Activated CD4-positive, alpha-beta memory T cell treated with anti-CD3 and anti-CD28 coated beads, Interleukin-2, amount 10 ng/mL, durations not matched to agents 7 days and 5 days (primary cell): ENCODE measurements around the gene CUTA. TPM values are rescaled to one million over a fixed set of nuclear protein-coding genes. Genes with fewer than 3 reads are reported as not detected.

Experiments
- CTCF ChIA-PET: fragments of 350-600 bp; sonication (Branson Sonifier 250); formaldehyde crosslinking; loops from one replicate; lab custom pipeline; 2021; ENCODE audit warnings: antibody characterized with exemption, inconsistent platforms; lab: Charles Lee
- POLR2A ChIA-PET: fragments of 350-600 bp; sonication (Branson Sonifier 250); formaldehyde crosslinking; loops from one replicate; lab custom pipeline; 2021; ENCODE audit warnings: antibody characterized with exemption; lab: Charles Lee
- DNase-seq: peaks from one replicate; pipeline ENCODE4 v3.0.0-alpha.2; 2020
- H3K27ac Mint-ChIP-seq: one replicate; pipeline ENCODE4 v1.8.0; 2021; ENCODE audit warnings: mild to moderate bottlenecking, mixed read lengths
- H3K27me3 Mint-ChIP-seq: one replicate; pipeline ENCODE4 v1.8.0; 2021; ENCODE audit warnings: mixed read lengths
- H3K36me3 Mint-ChIP-seq: one replicate; pipeline ENCODE4 v1.8.0; 2021; ENCODE audit warnings: low read depth, mixed read lengths
- H3K4me1 Mint-ChIP-seq: one replicate; pipeline ENCODE4 v1.8.0; 2021; ENCODE audit warnings: mixed read lengths
- H3K4me3 Mint-ChIP-seq: one replicate; pipeline ENCODE4 v1.8.0; 2021; ENCODE audit warnings: mild to moderate bottlenecking, mixed read lengths
- H3K9me3 Mint-ChIP-seq: one replicate; pipeline ENCODE4 v1.8.0; 2021; ENCODE audit warnings: mixed read lengths
- total RNA-seq, 2 experiments: library from RNA; stranded (reverse); gene quantifications; one replicate each; pipeline ENCODE4 v1.2.3, GENCODE V29; 2021

The CUTA gene
- total RNA-seq, 2 experiments from 2014 or later: 243 TPM

DNA sequence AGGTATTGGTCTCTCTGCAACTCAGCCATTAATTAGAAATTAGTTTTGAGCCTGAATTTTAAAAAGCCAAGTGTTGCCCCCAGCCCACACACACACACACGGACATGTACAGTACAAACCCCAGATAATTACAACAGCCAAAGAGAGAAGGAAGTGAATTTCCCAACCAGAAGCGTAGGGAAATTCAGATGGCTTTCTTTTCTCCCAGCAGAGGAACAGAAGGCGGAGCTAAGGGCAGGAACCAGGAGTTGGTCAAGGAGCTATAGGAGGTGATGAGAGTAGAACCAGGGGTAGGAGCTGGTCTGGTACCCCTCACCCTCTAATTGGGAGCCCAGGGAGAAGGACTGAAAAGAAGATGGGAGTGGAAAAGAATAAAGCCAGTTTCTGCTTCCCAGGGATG lies 32.5 kb upstream of the CUTA start:
- no peak overlapping the region for H3K4me3 Mint-ChIP-seq
- H3K4me1 Mint-ChIP-seq: peaks cover 25% of the 10 kb centered on the region
- H3K27ac Mint-ChIP-seq: no peak overlapping the region
- ChIA-PET POLR2A (interaction anchor here (1.0 kb wide), 1 partner anchor 20 kb away, joined by 4 read pairs; no protein-coding TSS in a partner anchor), CTCF (no interaction called here)
- no peaks in the 10 kb centered on the region for H3K27me3 Mint-ChIP-seq
- H3K36me3 Mint-ChIP-seq: peaks cover 29% of the 10 kb centered on the region
- no peaks in the 10 kb centered on the region for H3K9me3 Mint-ChIP-seq
- no peak for DNase-seq

DNA sequence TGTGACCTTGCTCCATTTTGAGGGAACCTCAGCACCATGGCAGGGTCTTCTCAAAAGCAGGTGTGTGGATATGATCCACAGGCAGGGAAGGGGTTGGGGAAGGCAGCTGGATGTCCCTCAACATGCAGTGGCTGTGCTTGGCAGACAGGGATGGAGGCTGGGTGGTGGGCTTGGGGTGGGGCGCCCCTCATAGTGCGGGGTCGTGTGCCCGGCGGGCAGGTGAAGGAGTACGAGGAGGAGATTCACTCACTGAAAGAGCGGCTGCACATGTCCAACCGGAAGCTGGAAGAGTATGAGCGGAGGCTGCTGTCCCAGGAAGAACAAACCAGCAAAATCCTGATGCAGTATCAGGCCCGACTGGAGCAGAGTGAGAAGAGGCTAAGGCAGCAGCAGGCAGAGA lies 28.4 kb upstream of the CUTA start:
- peaks cover 1% of the 10 kb centered on the region for H3K4me1 Mint-ChIP-seq
- H3K27me3 Mint-ChIP-seq: no peaks in the 10 kb centered on the region
- no peak for DNase-seq
- H3K27ac Mint-ChIP-seq: no peak overlapping the region
- peaks cover 42% of the 10 kb centered on the region for H3K36me3 Mint-ChIP-seq
- H3K4me3 Mint-ChIP-seq: no peak overlapping the region
- POLR2A ChIA-PET: interaction anchor here (0.6 to 1.1 kb wide), 2 partner anchors 8 to 15 kb away, joined by 3 read pairs; partner anchors contain the start of gene ZBTB9
- no peaks in the 10 kb centered on the region for H3K9me3 Mint-ChIP-seq
- CTCF ChIA-PET: interaction anchor here (1.1 to 2.0 kb wide), 2 partner anchors 8 to 15 kb away, joined by 3 to 8 read pairs; partner anchors contain the start of gene ZBTB9

DNA sequence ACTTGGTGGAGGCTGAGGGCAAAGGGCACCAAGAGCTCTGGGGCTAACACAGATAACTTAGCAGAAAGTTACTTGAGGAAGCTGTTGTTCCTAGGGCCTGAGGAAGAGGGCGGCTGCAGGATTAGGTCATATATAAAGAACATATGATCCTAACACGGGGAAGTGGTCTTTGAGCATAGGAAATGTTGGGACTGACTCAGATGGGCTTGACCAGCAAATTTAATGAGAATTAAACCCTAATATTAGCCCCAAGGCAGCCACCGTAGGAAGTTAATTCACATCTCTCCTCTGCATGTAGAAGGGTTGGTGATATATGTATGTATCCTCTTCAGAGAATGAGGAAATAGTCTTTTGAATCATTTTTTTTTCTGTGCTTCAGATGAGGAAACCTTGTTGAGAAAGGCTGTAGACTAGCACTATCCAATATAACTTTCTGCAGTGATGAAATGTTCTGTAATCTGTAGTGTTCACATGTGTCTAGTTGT lies 27.3 kb upstream of the CUTA start:
- no peak overlapping the region for H3K27ac Mint-ChIP-seq

DNA sequence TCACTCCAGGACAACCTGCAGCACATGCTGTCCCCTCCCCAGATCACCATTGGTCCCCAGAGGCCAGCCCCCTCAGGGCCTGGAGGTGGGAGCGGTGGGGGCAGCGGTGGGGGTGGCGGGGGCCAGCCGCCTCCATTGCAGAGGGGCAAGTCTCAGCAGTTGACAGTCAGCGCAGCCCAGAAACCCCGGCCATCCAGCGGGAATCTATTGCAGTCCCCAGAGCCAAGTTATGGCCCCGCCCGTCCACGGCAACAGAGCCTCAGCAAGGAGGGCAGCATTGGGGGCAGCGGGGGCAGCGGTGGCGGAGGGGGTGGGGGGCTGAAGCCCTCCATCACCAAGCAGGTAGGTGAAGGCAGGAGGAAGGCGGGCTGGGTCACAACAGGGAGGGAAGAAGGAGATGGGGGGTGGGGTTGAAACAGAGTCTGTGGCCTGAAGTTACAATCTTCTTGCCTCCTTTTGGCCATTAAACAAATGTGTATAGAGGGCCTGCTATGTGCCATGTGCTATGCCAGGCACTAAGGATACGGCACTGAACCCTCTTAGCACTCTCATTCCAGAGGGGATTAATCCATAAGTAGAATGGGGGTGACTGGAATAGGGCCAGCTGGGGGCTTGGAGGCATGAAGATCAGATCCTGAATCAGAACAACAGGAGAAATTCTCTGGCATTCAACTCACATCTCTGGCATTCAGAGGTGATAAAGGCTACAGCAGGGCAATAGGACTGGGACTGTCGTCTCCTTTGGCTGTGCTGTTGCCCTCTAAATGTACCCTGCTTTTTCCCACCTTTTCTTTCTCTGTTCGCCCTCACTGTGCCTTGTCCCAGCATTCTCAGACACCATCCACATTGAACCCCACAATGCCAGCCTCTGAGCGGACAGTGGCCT lies 26.0 kb upstream of the CUTA start:
- H3K4me1 Mint-ChIP-seq: peaks cover 1% of the 10 kb centered on the region
- H3K36me3 Mint-ChIP-seq: peaks cover 58% of the 10 kb centered on the region
- no peak overlapping the region for H3K4me3 Mint-ChIP-seq
- ChIA-PET CTCF (interaction anchor here (2.0 kb wide), 1 partner anchor 10 kb away, joined by 8 read pairs; the partner anchor contains the start of gene ZBTB9), POLR2A (no interaction called here)
- no peaks in the 10 kb centered on the region for H3K9me3 Mint-ChIP-seq
- no peak for DNase-seq
- no peaks in the 10 kb centered on the region for H3K27me3 Mint-ChIP-seq
- H3K27ac Mint-ChIP-seq: no peak overlapping the region

More for the DNA sequence above, 27.3 kb upstream of the CUTA start:
- H3K4me1 Mint-ChIP-seq: peaks cover 1% of the 10 kb centered on the region
- no peaks in the 10 kb centered on the region for H3K27me3 Mint-ChIP-seq
- CTCF ChIA-PET: interaction anchor here (2.0 kb wide), 1 partner anchor 9 kb away, joined by 8 read pairs; the partner anchor contains the start of gene ZBTB9
- no peak for DNase-seq
- H3K9me3 Mint-ChIP-seq: no peaks in the 10 kb centered on the region
- peaks cover 52% of the 10 kb centered on the region for H3K36me3 Mint-ChIP-seq
- POLR2A ChIA-PET: no interaction called here
- H3K4me3 Mint-ChIP-seq: no peak overlapping the region

DNA sequence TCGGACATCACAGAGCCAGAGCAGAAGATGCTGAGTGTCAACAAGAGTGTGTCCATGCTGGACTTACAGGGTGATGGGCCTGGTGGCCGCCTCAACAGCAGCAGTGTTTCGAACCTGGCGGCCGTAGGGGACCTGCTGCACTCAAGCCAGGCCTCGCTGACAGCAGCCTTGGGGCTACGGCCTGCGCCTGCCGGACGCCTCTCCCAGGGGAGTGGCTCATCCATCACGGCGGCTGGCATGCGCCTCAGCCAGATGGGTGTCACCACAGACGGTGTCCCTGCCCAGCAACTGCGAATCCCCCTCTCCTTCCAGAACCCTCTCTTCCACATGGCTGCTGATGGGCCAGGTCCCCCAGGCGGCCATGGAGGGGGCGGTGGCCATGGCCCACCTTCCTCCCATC lies 25.1 kb upstream of the CUTA start:
- Mint-ChIP-seq H3K27me3 (no peaks in the 10 kb centered on the region), H3K9me3 (no peaks in the 10 kb centered on the region)

DNA sequence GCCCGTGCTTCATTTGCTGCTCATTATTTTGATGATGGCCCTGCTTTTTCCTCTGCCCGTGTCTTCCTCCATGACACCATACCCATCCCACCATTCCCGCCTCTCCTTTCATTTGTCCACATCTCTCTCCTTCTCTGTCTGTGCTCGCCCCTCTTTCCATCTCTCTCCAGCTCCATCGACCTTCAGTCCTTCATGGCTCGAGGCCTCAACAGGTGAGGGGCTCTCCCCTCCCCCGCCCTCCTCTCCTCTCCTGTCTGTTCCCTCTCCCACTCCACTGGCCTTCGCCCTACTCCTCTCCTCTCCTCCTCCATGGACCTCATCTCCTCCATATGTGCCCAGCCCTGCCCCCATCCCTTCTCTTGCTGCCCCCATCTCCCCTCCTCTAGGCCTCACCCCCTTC lies 24.4 kb upstream of the CUTA start:
- Mint-ChIP-seq H3K9me3 (no peaks in the 10 kb centered on the region), H3K27me3 (no peaks in the 10 kb centered on the region), H3K4me1 (no peaks in the 10 kb centered on the region), H3K4me3 (no peak overlapping the region), H3K27ac (no peak overlapping the region), H3K36me3 (peaks cover 55% of the 10 kb centered on the region)
- no peak for DNase-seq
- ChIA-PET CTCF (no interaction called here), POLR2A (interaction anchor here (3.2 kb wide), 1 partner anchor 12 kb away, joined by 13 read pairs; no protein-coding TSS in a partner anchor)

More for the DNA sequence above, 25.1 kb upstream of the CUTA start:
- POLR2A ChIA-PET: no interaction called here
- CTCF ChIA-PET: no interaction called here
- H3K4me3 Mint-ChIP-seq: no peak overlapping the region
- peaks cover 1% of the 10 kb centered on the region for H3K4me1 Mint-ChIP-seq
- DNase-seq: no peak
- H3K27ac Mint-ChIP-seq: no peak overlapping the region
- H3K36me3 Mint-ChIP-seq: peaks cover 58% of the 10 kb centered on the region

DNA sequence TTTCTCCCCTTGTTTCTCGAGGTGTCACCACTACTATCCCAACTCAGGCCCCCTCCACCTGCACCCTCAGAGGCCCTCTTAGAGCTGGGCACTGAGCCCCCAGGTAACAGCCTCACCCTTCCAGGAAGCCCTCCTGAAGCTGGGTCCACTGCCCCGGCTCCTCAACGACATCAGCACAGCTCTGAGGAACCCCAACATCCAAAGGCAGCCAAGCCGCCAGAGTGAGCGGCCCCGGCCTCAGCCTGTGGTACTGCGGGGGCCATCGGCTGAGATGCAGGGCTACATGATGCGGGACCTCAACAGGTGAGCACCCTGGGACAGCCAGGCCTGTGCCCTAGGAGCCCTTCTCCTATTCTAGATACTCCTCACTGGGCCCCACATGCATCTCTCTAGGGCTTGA lies 23.6 kb upstream of the CUTA start:
- Mint-ChIP-seq H3K27me3 (no peaks in the 10 kb centered on the region), H3K27ac (no peak overlapping the region), H3K9me3 (no peaks in the 10 kb centered on the region), H3K4me3 (no peak overlapping the region), H3K4me1 (no peaks in the 10 kb centered on the region), H3K36me3 (peaks cover 57% of the 10 kb centered on the region)
- DNase-seq: no peak
- POLR2A ChIA-PET: interaction anchor here (2.8 to 3.2 kb wide), 2 partner anchors 11 to 13 kb away, joined by 11 to 13 read pairs; partner anchors contain the start of gene ZBTB9
- CTCF ChIA-PET: interaction anchor here (0.6 kb wide), 1 partner anchor 158 kb away, joined by 4 read pairs; no protein-coding TSS in a partner anchor

DNA sequence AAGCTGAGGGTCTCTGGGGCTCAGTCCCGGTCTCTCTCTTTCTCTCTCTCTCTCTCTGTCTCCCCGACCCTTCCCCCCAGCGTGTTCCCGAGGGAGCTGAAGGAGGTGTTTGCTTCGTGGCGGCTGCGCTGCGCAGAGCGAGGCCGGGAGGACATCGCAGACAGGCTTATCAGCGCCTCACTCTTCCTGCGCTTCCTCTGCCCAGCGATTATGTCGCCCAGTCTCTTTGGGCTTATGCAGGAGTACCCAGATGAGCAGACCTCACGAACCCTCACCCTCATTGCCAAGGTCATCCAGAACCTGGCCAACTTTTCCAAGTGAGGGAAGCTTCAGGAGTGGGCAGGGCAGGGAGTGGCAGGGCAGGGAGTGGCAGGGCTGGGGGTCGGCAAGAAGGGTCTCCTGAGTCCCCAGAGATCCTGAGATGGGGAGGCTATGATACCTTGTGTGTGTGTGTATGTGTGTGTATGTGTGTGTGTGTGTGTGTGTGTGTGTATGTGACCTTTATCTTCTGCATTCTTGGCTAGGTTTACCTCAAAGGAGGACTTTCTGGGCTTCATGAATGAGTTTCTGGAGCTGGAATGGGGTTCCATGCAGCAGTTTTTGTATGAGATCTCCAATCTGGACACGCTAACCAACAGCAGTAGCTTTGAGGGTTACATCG lies 22.9 kb upstream of the CUTA start:
- no peak overlapping the region for H3K27ac Mint-ChIP-seq
- H3K9me3 Mint-ChIP-seq: no peaks in the 10 kb centered on the region
- H3K4me1 Mint-ChIP-seq: no peaks in the 10 kb centered on the region
- H3K4me3 Mint-ChIP-seq: no peak overlapping the region
- ChIA-PET POLR2A (interaction anchor here (2.8 to 3.2 kb wide), 2 partner anchors 10 to 13 kb away, joined by 11 to 13 read pairs; partner anchors contain the start of gene ZBTB9), CTCF (interaction anchor here (0.6 to 1.6 kb wide), 3 partner anchors 10 to 158 kb away, joined by 4 to 6 read pairs (median 5); partner anchors contain the start of gene ZBTB9)
- DNase-seq: no peak
- H3K27me3 Mint-ChIP-seq: no peaks in the 10 kb centered on the region
- H3K36me3 Mint-ChIP-seq: peaks cover 58% of the 10 kb centered on the region

DNA sequence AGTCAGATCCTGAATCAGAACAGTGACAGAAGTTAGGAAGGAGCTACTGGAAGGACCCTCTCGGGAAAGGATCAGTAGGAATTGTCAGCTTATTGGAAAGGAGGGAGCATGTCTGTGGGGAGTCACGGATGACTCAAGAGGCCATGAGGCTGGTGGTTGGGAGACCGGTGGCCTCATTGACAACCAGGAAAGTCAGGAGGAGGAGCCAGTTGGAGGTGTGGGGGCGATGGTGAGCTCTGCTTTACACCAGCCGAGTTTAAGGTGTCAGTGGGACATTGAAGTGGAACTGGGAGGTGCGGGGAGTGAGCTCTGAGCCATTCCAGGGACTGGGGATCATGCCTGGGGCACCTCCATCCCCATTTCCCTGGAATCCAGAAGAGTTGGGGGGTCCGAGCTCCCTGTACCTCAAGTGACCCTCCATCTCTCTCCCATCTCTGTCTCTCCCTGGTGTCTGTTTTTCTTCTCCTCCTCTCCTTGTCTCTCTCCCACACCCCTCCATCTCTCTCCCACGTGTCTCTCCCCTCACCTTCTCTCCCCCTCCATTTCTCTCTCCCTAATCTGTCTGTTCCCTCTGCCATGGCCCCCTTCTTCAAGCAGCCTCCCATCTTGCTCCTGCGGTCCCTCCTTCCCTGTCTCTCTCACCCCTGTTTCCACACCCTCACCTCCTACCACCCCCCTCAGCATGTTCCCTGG lies 22.2 kb upstream of the CUTA start:
- no peaks in the 10 kb centered on the region for H3K4me1 Mint-ChIP-seq
- peaks cover 65% of the 10 kb centered on the region for H3K36me3 Mint-ChIP-seq
- POLR2A ChIA-PET: interaction anchor here (2.8 to 3.2 kb wide), 2 partner anchors 10 to 14 kb away, joined by 11 to 13 read pairs; partner anchors contain the start of gene ZBTB9
- CTCF ChIA-PET: interaction anchor here (1.5 to 1.6 kb wide), 2 partner anchors 9 to 14 kb away, joined by 5 to 6 read pairs; partner anchors contain the start of gene ZBTB9
- DNase-seq: no peak
- H3K9me3 Mint-ChIP-seq: no peaks in the 10 kb centered on the region
- no peaks in the 10 kb centered on the region for H3K27me3 Mint-ChIP-seq
- no peak overlapping the region for H3K4me3 Mint-ChIP-seq
- H3K27ac Mint-ChIP-seq: no peak overlapping the region

DNA sequence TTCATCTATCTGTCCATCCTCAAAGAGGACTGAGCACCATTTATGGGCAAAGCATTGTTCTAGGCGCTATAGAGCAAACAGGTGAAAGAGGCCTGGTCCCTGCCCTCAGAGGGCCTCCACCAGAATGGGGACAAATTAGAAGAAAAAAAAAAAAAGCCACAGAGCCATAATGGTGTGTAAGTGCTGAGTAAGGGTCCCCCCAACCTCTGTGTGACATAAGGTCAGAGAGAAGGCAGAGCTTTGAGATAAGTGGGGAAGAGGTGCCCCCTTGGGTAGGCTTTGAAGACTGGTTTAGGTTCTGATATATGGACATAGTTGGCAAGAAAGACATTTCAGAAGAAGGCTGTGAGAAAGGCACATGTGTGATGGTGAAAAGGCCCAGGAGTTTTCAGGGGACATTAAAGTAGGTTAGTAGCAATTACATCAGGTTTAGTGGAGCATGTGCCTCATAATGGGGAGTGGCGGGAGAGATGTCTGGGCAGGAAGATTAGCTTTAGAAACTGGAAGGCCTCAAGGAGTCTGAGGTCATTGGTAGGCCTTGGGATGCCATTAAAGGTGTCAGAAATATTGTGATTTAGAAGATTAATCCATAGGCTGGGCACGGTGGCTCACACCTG lies 21.2 kb upstream of the CUTA start:
- Mint-ChIP-seq H3K36me3 (peaks cover 57% of the 10 kb centered on the region), H3K27me3 (no peaks in the 10 kb centered on the region), H3K4me3 (no peak overlapping the region), H3K27ac (no peak overlapping the region), H3K9me3 (no peaks in the 10 kb centered on the region), H3K4me1 (no peaks in the 10 kb centered on the region)
- CTCF ChIA-PET: interaction anchor here (1.5 to 1.6 kb wide), 2 partner anchors 8 to 15 kb away, joined by 5 to 6 read pairs; partner anchors contain the start of gene ZBTB9
- POLR2A ChIA-PET: interaction anchor here (2.8 to 3.2 kb wide), 2 partner anchors 9 to 15 kb away, joined by 11 to 13 read pairs; partner anchors contain the start of gene ZBTB9
- no peak for DNase-seq

DNA sequence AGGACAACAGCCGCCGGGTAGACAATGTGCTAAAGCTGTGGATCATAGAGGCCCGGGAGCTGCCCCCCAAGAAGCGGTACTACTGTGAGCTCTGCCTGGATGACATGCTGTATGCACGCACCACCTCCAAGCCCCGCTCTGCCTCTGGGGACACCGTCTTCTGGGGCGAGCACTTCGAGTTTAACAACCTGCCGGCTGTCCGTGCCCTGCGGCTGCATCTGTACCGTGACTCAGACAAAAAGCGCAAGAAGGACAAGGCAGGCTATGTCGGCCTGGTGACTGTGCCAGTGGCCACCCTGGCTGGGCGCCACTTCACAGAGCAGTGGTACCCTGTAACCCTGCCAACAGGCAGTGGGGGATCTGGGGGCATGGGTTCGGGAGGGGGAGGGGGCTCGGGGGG lies 19.8 kb upstream of the CUTA start:
- peaks cover 9% of the 10 kb centered on the region for H3K4me1 Mint-ChIP-seq
- no peaks in the 10 kb centered on the region for H3K9me3 Mint-ChIP-seq
- H3K27me3 Mint-ChIP-seq: no peaks in the 10 kb centered on the region
- no peak overlapping the region for H3K4me3 Mint-ChIP-seq
- no peak for DNase-seq
- POLR2A ChIA-PET: interaction anchor here (1.2 kb wide), 1 partner anchor 16 kb away, joined by 3 read pairs; no protein-coding TSS in a partner anchor
- no peak overlapping the region for H3K27ac Mint-ChIP-seq
- CTCF ChIA-PET: no interaction called here
- peaks cover 61% of the 10 kb centered on the region for H3K36me3 Mint-ChIP-seq
